Measurements from ENCODE around the gene KDELR3.

KDELR3 gene

GRCh38 chr22:38467904-38468442, at the start of gene KDELR3:
Gene KDELR3 (plus strand): TSS chr22:38468096. CDS start chr22:38468234, 138 bp downstream.
- DNase-seq: no peak

- DNase-seq: no peak
These were observed 49.3 kb upstream of the KDELR3 start for GRCh38 chr22:38418589-38418988.

- no peak for DNase-seq
These were observed 48.6 kb upstream of the KDELR3 start for GRCh38 chr22:38419121-38419857.

- no peak for DNase-seq
These were observed 48.1 kb upstream of the KDELR3 start for GRCh38 chr22:38419858-38420160.

DNA sequence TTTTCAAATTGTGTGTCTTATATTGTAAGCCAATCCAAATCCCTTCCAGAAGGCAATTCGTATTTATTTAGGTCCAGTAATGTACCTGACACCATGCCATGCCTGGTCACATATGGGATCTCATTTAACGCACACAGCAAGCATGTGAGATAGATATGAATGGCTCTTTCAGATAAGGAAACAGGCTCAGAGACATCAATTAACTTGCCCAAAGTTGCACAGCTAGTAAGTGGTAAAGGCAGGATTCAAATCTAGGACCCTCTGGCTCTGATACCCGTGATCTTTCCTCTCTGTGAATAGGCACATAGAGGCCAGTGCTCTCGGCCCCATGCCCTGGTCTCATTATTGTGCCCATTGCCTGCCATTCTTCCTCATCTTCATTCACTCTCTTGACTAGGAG, 47.2 kb upstream of the KDELR3 start:
- DNase-seq: no peak

GRCh38 chr22:38422611-38423511, 45.0 kb upstream of the KDELR3 start:
- DNase-seq: no peak

- DNase-seq: no peak
These were observed 44.1 kb upstream of the KDELR3 start for GRCh38 chr22:38423512-38424503.

DNA sequence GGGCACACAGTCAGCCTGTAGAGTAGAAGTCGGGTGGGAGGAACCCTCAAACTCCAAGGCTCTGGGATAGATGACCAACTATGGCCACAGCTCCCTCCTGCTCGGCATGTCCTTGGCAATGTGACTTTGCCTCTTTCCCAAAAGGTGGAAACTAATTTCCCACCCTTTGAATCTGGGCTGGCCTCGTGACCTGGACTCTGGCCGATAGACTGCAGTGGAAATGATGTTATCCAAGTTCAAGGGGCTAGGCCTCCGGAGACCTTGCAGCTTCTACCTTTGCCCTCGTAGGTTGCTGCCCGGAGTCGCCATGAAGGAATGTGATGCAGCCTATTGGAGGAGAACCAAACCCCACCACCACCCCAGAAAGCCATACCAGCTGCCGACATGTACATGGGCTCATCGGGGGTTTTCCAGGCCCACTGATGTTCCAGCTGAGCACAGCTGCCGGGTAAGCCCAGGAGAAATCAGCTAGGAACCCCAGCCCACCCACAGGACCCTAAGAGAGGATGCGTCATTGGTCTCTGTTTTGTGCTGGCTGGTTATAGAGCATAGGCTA, 43.3 kb upstream of the KDELR3 start:
- no peak for DNase-seq

DNA sequence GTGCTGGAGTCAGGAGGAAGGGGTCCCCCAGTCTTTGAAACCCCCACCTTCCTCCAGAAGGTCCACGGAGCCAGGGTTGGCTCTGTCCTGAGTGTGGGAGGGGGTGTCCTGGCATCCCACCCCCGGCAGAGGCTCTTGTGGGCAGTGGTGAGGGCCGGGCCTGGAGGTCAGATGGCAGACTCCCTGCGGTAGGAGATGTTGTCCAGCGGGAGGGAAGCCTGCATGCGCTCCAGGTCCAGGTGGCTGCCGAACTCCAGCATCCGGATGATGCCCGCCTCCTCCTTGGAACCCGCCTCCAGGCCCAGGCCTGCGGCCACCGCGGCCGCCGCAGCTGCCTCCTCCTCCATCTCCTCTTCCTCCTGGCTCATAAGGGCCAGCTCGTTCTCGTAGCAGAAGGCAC, 41.3 kb upstream of the KDELR3 start:
- DNase-seq: no peak

DNA sequence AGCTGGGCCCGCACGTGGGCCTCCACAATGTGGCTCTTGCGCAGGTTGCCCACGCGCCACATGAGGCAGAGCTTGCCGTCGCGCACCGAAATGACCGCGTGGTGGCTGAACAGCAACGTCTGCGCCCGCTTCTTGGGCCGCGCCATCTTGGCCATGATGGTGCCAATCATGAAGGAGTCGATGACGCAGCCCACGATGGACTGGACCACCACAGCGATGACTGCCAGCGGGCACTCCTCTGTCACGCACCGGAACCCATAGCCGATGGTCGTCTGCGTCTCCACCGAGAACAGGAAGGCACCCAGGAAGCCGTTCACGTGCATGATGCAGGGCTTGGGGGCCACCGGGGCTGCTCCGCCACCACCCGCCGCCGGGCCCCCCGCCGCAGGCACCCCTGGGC, 40.4 kb upstream of the KDELR3 start:
- DNase-seq: no peak

DNA sequence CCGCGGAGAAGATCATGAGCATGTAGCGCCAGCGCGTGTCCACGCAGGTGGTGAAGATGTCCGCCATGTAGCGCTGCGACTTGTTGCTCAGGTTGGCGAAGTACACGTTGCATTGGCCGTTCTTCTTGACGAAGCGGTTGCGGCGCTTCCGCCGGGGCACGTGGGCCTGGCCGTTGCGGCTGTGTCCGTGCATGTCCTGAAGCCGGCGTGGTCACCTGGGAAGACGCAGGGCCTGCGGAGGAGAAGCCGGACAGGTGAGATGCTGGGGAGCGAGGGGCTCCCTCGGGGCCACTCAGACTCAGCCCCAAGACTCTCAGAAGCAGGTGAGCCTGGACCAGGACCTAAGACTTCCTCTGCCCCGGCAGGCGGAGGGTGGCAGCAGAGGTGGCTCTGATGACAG, 40.0 kb upstream of the KDELR3 start:
- no peak for DNase-seq

GRCh38 chr22:38428714-38429113, 39.2 kb upstream of the KDELR3 start:
- no peak for DNase-seq

GRCh38 chr22:38429499-38430068, 38.3 kb upstream of the KDELR3 start:
- no peak for DNase-seq

- no peak for DNase-seq
These were observed 36.5 kb upstream of the KDELR3 start for GRCh38 chr22:38431266-38432010.

DNA sequence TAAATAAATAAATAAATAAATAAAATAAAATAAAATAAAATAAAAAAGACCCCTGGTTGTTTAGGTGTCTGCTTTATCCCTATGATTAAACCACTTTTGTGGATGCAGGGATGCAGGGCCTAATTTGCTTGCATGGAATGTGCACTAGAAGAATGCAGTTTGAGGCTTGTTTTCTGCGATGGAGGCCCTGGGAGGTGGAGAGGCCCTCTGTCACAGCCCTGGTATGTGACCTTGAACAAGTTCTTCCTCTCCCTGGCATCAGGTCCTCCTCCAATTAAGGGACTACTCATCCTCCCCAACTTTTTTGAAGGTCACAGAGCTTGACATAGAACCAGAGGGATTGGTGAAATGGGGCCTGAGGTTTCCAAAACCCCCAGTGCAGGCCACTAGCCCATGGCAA, 35.6 kb upstream of the KDELR3 start:
- no peak for DNase-seq

- no peak for DNase-seq
These were observed 34.0 kb upstream of the KDELR3 start for GRCh38 chr22:38433871-38434270.

- DNase-seq: no peak
These were observed 32.9 kb upstream of the KDELR3 start for GRCh38 chr22:38435010-38435409.

DNA sequence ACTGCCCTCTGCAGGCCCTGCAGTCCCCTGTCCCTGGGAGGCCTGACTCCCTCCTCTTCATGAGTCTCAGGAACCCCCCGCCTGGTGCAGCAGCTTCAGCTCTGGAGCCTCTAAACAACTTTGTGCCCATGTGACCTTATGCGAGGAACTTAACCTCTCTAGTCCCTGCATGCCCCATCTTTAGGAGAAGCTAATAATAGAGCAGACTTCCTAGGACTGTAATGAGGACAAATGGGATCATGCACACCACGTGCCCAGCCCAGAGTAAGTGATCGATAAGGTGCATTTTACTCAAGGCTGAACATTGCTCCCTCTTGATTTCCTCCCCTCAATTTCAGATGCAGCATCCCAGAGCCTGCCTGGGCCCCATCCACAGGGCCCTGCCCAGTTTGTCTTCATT, 31.9 kb upstream of the KDELR3 start:
- no peak for DNase-seq

- DNase-seq: no peak
These were observed 31.1 kb upstream of the KDELR3 start for GRCh38 chr22:38436629-38437395.

DNA sequence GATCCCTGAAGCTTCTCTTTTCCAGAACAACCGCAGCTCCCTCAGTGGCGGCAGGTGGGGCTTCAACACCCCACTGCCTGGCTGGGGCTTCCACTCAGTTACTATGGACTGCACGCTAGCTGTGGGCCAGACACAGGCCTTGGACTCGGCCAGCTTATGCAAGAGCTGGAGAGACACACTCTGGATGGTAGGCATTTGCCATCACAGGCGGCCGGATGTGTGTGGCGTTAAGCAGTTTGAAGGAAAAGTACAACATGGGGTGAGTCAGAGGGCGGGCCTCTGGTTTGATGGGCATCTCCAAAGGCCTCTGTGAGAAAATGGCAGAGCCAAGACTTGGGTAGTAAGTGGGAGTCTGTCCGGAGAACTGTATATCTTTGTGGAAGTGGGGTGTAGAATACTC, 30.5 kb upstream of the KDELR3 start:
- DNase-seq: no peak

All from CD4-positive, alpha-beta T cell treated with Interleukin-17A for 1 hour (primary cell).